H1 (cell line): ENCODE measurements around the gene ZC3H18. TPM values are rescaled to one million over a fixed set of nuclear protein-coding genes. Genes with fewer than 3 reads are reported as not detected.

ENCODE experiments used
- ATF3 ChIP-seq: IDR thresholded peaks from 2 replicates; pipeline ENCODE4 v1.6.1; 2011; ENCODE audit warnings: low read depth, mild to moderate bottlenecking, low read length; ENCODE audit not compliant: insufficient read depth
- MAX ChIP-seq: IDR thresholded peaks from 2 replicates; pipeline ENCODE4 v1.6.1; 2012; ENCODE audit warnings: inconsistent platforms
- NANOG ChIP-seq: IDR thresholded peaks from 2 replicates; pipeline ENCODE4 v1.6.1; 2011; ENCODE audit warnings: low read length, low read depth, mild to moderate bottlenecking, inconsistent platforms; ENCODE audit not compliant: insufficient read depth, poor library complexity, severe bottlenecking
- SP1 ChIP-seq: IDR thresholded peaks from 2 replicates; pipeline ENCODE4 v1.6.1; 2011; ENCODE audit warnings: low read depth, low read length
- polyA plus RNA-seq, 7 experiments: library from polyadenylated mRNA; depleted of rRNA in 3 of 7; stranded (reverse) in 5 of 7; unstranded in 2 of 7; fragments of >200 nt in 5 of 7; fragments of 200-250 nt in 2 of 7; gene quantifications; 1 replicate in 5 of 7; 2 replicates in 1 of 7; 4 replicates in 1 of 7; pipeline versions ENCODE4 v1.2.1 to v1.2.3, GENCODE V29; 2011 to 2013; ENCODE audit warnings: missing spikeins in 2 of 7, mixed read lengths in 2 of 7
- total RNA-seq: library from RNA; stranded (reverse); fragmentation: NEBNext Ultra II Directional; extraction: Animal tissue kit (Norgen Biotek cat#: 25700); gene quantifications from 2 replicates; pipeline ENCODE4 v1.2.1, GENCODE V29; 2021

ZC3H18 gene
- total and polyA plus RNA-seq, 2 of the 8 experiments (the other 6 are each of a cell fraction or from before 2014, with no cell fraction given) = 12.1 to 73.2 TPM

- TF ChIP-seq SP1 = no peak
- TF ChIP-seq MAX = no peak
- no peak for TF ChIP-seq ATF3
- no peak for TF ChIP-seq NANOG
Observed at GRCh38 chr16:88577166-88577565, 7.0 kb downstream of the ZC3H18 start (continued).
